Measurements from ENCODE around the gene ENTPD5. TPM values are rescaled to one million over a fixed set of nuclear protein-coding genes. Genes with fewer than 3 reads are reported as not detected.

ENTPD5 gene
- total and polyA plus RNA-seq, 2 of the 4 experiments (the other 2 are of a cell fraction) = 7.3 to 8.1 TPM

GRCh38 chr14:73988065-73988464 lies 31.0 kb downstream of the ENTPD5 start:
- Histone ChIP-seq H3K27ac (ENCODE audit: insufficient read depth, low read length) (no peak overlapping the region), H3K23ac (ENCODE audit: low read depth, low read length) (no peak overlapping the region), H4K5ac (ENCODE audit: low read depth, low read length) (no peak overlapping the region), H3K9me3 (ENCODE audit: control insufficient read depth, insufficient read depth, low read length) (no peaks in the 10 kb centered on the region), H3K36me3 (ENCODE audit: control insufficient read depth, insufficient read depth, low read length) (peaks cover 7% of the 10 kb centered on the region), H3K4me2 (ENCODE audit: low read depth, low read length) (no peak overlapping the region), H2AFZ (replicated peaks; ENCODE audit: low read length, poor library complexity) (no peak overlapping the region), H3K9me1 (ENCODE audit: insufficient read depth, low read length) (peaks cover 3% of the 10 kb centered on the region; the same call in 1 of the 2 replicates), H3K56ac (ENCODE audit: extremely low read depth, insufficient read depth, low read length) (no peak overlapping the region), H4K91ac (ENCODE audit: insufficient read depth, low read depth, low read length) (no peak overlapping the region), H2AK9ac (replicated peaks; ENCODE audit: low read depth, low read length, poor library complexity) (no peak overlapping the region), H3K14ac (replicated peaks; ENCODE audit: low read depth, low read length) (no peak overlapping the region), H2AK5ac (ENCODE audit: low read depth, low read length) (no peak overlapping the region), H3K18ac (ENCODE audit: low read depth, low read length) (no peak overlapping the region), H2BK5ac (ENCODE audit: low read depth, low read length, poor library complexity, severe bottlenecking) (no peak overlapping the region), H2BK15ac (ENCODE audit: low read depth, low read length) (no peak overlapping the region), H2BK120ac (ENCODE audit: low read depth, low read length) (no peak overlapping the region), H3K4me1 (ENCODE audit: control insufficient read depth, insufficient read depth, low read length) (no peaks in the 10 kb centered on the region), H3K9ac (ENCODE audit: low read depth, low read length) (no peak overlapping the region), H2BK20ac (ENCODE audit: low read depth, low read length) (no peak overlapping the region), H3K4ac (ENCODE audit: low read depth, low read length) (no peak overlapping the region), H4K8ac (ENCODE audit: low read depth in 2 of 2, low read length in 2 of 2) (no peak overlapping the region), H3K79me1 (ENCODE audit: low read depth in 1 of 2, low read length in 2 of 2) (no peaks in the 10 kb centered on the region), H3K4me3 (ENCODE audit: insufficient read depth, low read depth, low read length) (no peak overlapping the region), H4K20me1 (ENCODE audit: insufficient read depth, low read length) (no peaks in the 10 kb centered on the region), H3K27me3 (ENCODE audit: control insufficient read depth, insufficient read depth, low read length) (no peaks in the 10 kb centered on the region)
- dilution Hi-C loops (cut with HindIII; ENCODE audit: low sequenced_read_pairs, unreplicated experiment) (no loop called here), intact Hi-C loops (cut with micrococcal nuclease) (no loop called here), in situ Hi-C loops (cut with MboI; ENCODE audit: low sequenced_read_pairs) (no loop called here)
- no peak for ATAC-seq (ENCODE audit: low read depth)
- ChIA-PET POLR2A (ENCODE audit: unreplicated experiment) (no interaction called here), CTCF (interaction anchor here (0.5 kb wide), 1 partner anchor 169 kb away, joined by 3 read pairs; no protein-coding TSS in a partner anchor)
- WGBS, 2 experiments (ENCODE audit: extremely low coverage in 2 of 2, insufficient read length in 1 of 2) = no CpG with 5 or more reads among the region's 3 CpGs
- BruUV-seq (replicated peaks) = no TSS peak
- no peak for TF ChIP-seq MXI1 (IDR thresholded peaks at IDR 0.05; ENCODE audit: borderline replicate concordance, low read depth, low read length)
- no peak for TF ChIP-seq NFE2L2 (IDR thresholded peaks at IDR 0.05; ENCODE audit: low read depth, low read length)
- TF ChIP-seq USF2 (IDR thresholded peaks at IDR 0.05; ENCODE audit: low read depth, low read length) = no peak
- TF ChIP-seq RFX5 (IDR thresholded peaks at IDR 0.05; ENCODE audit: low read depth, low read length) = no peak
- TF ChIP-seq MAZ (IDR thresholded peaks at IDR 0.05; ENCODE audit: borderline replicate concordance, low read depth, low read length) = no peak
- no peak for TF ChIP-seq RCOR1 (IDR thresholded peaks at IDR 0.05; ENCODE audit: insufficient replicate concordance, low read length)
- TF ChIP-seq SMC3 (IDR thresholded peaks at IDR 0.05; ENCODE audit: low read depth, low read length) = no peak
- DNase-seq = no peak
